ENCODE results near the gene DNAJC21. TPM values are rescaled to one million over a fixed set of nuclear protein-coding genes. Genes with fewer than 3 reads are reported as not detected.
"Not testable (repeated sequence)": the region's sequence is repeated elsewhere in the genome, so short reads cannot be mapped to it uniquely, and the experiment has no call there.

The DNAJC21 gene
- total RNA-seq, 1 donor from 2014 or later, result 36.8 TPM

DNA sequence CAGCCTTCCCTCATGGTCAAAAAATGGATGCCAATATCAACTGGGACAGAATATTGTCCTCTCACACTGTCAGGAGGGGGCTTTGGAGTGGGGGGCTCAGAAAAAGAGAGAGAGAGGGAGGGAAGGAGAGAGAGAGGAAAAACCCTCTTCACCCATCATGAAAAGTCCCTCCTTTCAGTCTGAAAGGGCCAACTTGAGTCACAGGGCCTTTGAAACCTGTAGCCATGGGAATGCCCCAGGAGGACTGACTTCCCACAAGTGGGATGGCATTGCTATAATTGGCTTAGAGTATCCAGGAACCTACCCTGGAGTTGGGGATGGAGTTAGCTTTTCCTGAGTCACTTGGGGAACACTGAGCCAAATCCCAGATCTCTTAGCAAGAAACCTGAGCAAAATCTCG, 41.2 kb downstream of the DNAJC21 start:
- TF ChIP-seq, protein P1, sequence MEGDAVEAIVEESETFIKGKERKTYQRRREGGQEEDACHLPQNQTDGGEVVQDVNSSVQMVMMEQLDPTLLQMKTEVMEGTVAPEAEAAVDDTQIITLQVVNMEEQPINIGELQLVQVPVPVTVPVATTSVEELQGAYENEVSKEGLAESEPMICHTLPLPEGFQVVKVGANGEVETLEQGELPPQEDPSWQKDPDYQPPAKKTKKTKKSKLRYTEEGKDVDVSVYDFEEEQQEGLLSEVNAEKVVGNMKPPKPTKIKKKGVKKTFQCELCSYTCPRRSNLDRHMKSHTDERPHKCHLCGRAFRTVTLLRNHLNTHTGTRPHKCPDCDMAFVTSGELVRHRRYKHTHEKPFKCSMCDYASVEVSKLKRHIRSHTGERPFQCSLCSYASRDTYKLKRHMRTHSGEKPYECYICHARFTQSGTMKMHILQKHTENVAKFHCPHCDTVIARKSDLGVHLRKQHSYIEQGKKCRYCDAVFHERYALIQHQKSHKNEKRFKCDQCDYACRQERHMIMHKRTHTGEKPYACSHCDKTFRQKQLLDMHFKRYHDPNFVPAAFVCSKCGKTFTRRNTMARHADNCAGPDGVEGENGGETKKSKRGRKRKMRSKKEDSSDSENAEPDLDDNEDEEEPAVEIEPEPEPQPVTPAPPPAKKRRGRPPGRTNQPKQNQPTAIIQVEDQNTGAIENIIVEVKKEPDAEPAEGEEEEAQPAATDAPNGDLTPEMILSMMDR (IDR thresholded peaks at IDR 0.05; ENCODE audit: unreplicated experiment), result no peak
- no peak overlapping the region for H3K4me3 Mint-ChIP-seq (ENCODE audit: unreplicated experiment)
- peaks cover 2% of the 10 kb centered on the region for H3K27me3 Mint-ChIP-seq (ENCODE audit: unreplicated experiment)
- H3K27ac Mint-ChIP-seq (ENCODE audit: unreplicated experiment), result no peak overlapping the region
- H3K4me1 Mint-ChIP-seq (ENCODE audit: unreplicated experiment), result no peaks in the 10 kb centered on the region
- no peak for DNase-seq (ENCODE audit: low spot score)
- no peaks in the 10 kb centered on the region for H3K36me3 Mint-ChIP-seq (ENCODE audit: low read depth, unreplicated experiment)
- H3K9me3 Mint-ChIP-seq (ENCODE audit: unreplicated experiment), result no peaks in the 10 kb centered on the region

DNA sequence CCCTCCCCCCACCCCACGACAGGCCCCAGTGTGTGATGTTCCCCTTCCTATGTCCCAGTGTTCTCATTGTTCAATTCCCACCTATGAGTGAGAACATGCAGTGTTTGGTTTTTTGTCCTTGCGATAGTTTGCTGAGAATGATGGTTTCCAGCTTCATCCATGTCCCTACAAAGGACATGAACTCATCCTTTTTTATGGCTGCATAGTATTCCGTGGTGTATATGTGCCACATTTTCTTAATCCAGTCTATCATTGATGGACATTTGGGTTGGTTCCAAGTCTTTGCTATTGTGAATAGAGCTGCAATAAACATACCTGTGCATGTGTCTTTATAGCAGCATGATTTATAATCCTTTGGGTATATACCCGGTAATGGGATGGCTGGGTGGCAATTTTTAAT, 42.3 kb downstream of the DNAJC21 start:
- not testable (repeated sequence) for H3K27ac Mint-ChIP-seq (ENCODE audit: unreplicated experiment); H3K4me1 Mint-ChIP-seq (ENCODE audit: unreplicated experiment); H3K27me3 Mint-ChIP-seq (ENCODE audit: unreplicated experiment); H3K4me3 Mint-ChIP-seq (ENCODE audit: unreplicated experiment); DNase-seq (ENCODE audit: low spot score); H3K9me3 Mint-ChIP-seq (ENCODE audit: unreplicated experiment); H3K36me3 Mint-ChIP-seq (ENCODE audit: low read depth, unreplicated experiment)

DNA sequence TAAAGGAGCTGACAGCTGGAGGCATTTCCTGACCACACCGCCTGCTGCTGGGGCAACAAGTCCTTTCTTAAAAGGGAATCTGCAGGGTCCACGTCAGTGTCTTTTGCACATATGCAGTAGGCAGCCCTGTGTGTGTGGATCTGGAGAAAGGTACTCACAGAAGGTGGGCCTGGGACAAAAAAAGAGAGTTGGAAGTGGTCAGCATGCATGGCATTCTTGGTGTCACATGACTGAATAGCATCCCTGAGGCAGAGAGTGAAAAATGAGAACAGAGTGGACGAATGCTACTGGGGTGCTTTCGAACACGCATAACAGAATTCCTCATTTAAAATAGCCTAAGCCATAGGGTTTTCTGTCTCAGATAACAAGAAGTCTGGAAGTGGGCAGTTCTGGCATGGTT, 47.0 kb downstream of the DNAJC21 start:
- TF ChIP-seq, protein P1 (IDR thresholded peaks at IDR 0.05; ENCODE audit: unreplicated experiment), result no peak
- no peaks in the 10 kb centered on the region for H3K9me3 Mint-ChIP-seq (ENCODE audit: unreplicated experiment)
- no peaks in the 10 kb centered on the region for H3K36me3 Mint-ChIP-seq (ENCODE audit: low read depth, unreplicated experiment)
- no peak overlapping the region for H3K4me3 Mint-ChIP-seq (ENCODE audit: unreplicated experiment)
- H3K27me3 Mint-ChIP-seq (ENCODE audit: unreplicated experiment), result peaks cover 8% of the 10 kb centered on the region
- no peaks in the 10 kb centered on the region for H3K4me1 Mint-ChIP-seq (ENCODE audit: unreplicated experiment)
- H3K27ac Mint-ChIP-seq (ENCODE audit: unreplicated experiment), result no peak overlapping the region
- DNase-seq (ENCODE audit: low spot score), result no peak

DNA sequence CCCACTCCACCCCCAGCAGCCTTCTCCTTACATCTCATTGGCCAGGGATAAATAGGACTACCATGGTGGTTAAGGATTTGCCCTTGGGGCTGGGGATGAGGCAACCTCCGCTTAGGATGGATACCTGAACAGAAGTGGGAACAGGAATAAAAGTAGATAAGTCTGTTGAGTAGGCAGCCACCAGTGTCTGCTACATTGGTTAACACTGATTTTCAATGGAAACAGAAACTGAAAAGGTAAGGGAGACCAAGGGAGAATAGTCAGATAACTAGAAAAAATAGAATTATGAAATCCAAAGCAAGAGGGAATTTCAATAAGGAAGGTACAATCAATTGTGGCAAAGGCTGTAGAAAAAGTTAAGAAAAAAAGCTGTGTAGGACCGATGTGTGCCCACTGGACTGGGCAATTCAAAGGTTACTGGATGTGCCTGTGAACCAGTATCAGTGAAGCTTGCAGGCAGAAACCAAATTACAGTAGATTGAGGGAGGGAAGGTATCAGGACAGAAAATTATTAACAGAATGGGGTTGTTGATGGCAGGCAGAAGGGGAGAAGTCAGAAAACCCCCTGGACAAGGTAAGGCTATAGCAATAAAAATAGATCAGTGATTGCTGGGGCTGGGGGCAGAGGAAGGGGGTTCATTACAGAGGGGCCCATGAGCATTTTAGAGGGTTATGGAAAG, 48.7 kb downstream of the DNAJC21 start:
- Mint-ChIP-seq H3K27ac (ENCODE audit: unreplicated experiment) (no peak overlapping the region), H3K27me3 (ENCODE audit: unreplicated experiment) (peaks cover 8% of the 10 kb centered on the region), H3K9me3 (ENCODE audit: unreplicated experiment) (no peaks in the 10 kb centered on the region), H3K4me1 (ENCODE audit: unreplicated experiment) (no peaks in the 10 kb centered on the region), H3K36me3 (ENCODE audit: low read depth, unreplicated experiment) (no peaks in the 10 kb centered on the region), H3K4me3 (ENCODE audit: unreplicated experiment) (no peak overlapping the region)
- no peak for DNase-seq (ENCODE audit: low spot score)
- TF ChIP-seq, protein P1 (IDR thresholded peaks at IDR 0.05; ENCODE audit: unreplicated experiment), result no peak

DNA sequence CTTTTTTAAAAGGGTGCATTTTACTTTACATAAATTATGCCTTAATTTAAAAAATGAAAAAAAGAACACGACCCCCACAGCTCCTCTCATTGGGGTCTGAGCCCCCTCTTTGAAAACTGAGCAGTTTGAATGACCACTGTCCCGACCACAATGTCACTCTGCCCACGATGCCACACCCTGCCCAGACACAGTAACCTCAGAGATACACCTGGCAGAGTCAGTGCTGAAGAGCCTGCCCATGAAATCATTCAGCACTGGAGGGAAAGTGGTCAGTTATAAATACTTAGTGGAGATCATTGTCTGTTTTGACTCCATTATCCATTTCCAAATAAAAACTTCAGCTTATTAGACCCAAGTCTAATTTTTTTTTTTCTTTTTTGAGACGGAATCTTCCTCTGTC, 49.3 kb downstream of the DNAJC21 start:
- Mint-ChIP-seq H3K36me3 (ENCODE audit: low read depth, unreplicated experiment) (no peaks in the 10 kb centered on the region), H3K9me3 (ENCODE audit: unreplicated experiment) (no peaks in the 10 kb centered on the region), H3K27ac (ENCODE audit: unreplicated experiment) (no peak overlapping the region), H3K27me3 (ENCODE audit: unreplicated experiment) (peaks cover 7% of the 10 kb centered on the region), H3K4me1 (ENCODE audit: unreplicated experiment) (no peaks in the 10 kb centered on the region), H3K4me3 (ENCODE audit: unreplicated experiment) (no peak overlapping the region)
- DNase-seq (ENCODE audit: low spot score), result no peak
- TF ChIP-seq, protein P1 (IDR thresholded peaks at IDR 0.05; ENCODE audit: unreplicated experiment), result no peak
